Parathyroid adenoma (tissue), 2 donors: ENCODE measurements around the gene FHOD3.

Experiments used
- H2AFZ ChIP-seq: fragments of 300-600 bp; sonication (generic); one replicate; pipeline ENCODE4 v1.7.0; 2017; ENCODE audit warnings: antibody characterized with exemption, mild to moderate bottlenecking
- H3K27ac ChIP-seq: fragments of 300-600 bp; sonication (generic); one replicate; pipeline ENCODE4 v1.7.0; 2017
- H3K27me3 ChIP-seq: fragments of 300-600 bp; sonication (generic); one replicate; pipeline ENCODE4 v1.7.0; 2017; ENCODE audit warnings: low read length; ENCODE audit not compliant: control insufficient read depth, insufficient read depth
- H3K36me3 ChIP-seq: fragments of 300-600 bp; sonication (generic); one replicate; pipeline ENCODE4 v1.7.0; 2017; ENCODE audit warnings: low read length; ENCODE audit not compliant: control insufficient read depth, insufficient read depth
- H3K4me1 ChIP-seq: fragments of 300-600 bp; sonication (generic); one replicate; pipeline ENCODE4 v1.7.0; 2017; ENCODE audit warnings: control low read depth
- H3K4me2 ChIP-seq: fragments of 300-600 bp; sonication (generic); one replicate; pipeline ENCODE4 v1.7.0; 2017; ENCODE audit warnings: low read length
- H3K4me3 ChIP-seq: fragments of 300-600 bp; sonication (generic); one replicate; pipeline ENCODE4 v1.7.0; 2017; ENCODE audit warnings: low read depth, low read length
- H3K79me2 ChIP-seq: fragments of 300-600 bp; sonication (generic); one replicate; pipeline ENCODE4 v1.7.0; 2017; ENCODE audit warnings: control low read depth
- H3K9ac ChIP-seq: fragments of 300-600 bp; sonication (generic); one replicate; pipeline ENCODE4 v1.7.0; 2017; ENCODE audit warnings: mild to moderate bottlenecking
- H3K9me3 ChIP-seq: fragments of 300-600 bp; sonication (generic); one replicate; pipeline ENCODE4 v1.7.0; 2017; ENCODE audit warnings: low read length; ENCODE audit not compliant: control insufficient read depth
- CTCF ChIP-seq: fragments of 300-600 bp; sonication (generic); IDR thresholded peaks from one replicate; pipeline ENCODE4 v1.7.0; 2017; ENCODE audit warnings: antibody characterized with exemption, mild to moderate bottlenecking
- donor health status: primary hyperparathyroidism.

Gene FHOD3

GRCh38 chr18:36419188-36419899 lies 121.8 kb downstream of the FHOD3 start:
- no peak for TF ChIP-seq CTCF
- Histone ChIP-seq H3K9ac (no peak overlapping the region), H3K4me3 (no peak overlapping the region), H3K4me1 (no peaks in the 10 kb centered on the region), H3K27ac (no peak overlapping the region), H3K27me3 (no peaks in the 10 kb centered on the region), H3K79me2 (no peaks in the 10 kb centered on the region), H3K9me3 (no peaks in the 10 kb centered on the region), H2AFZ (no peak overlapping the region), H3K36me3 (no peaks in the 10 kb centered on the region), H3K4me2 (no peak overlapping the region)

GRCh38 chr18:36419900-36420531 lies 122.5 kb downstream of the FHOD3 start:
- Histone ChIP-seq H3K9me3 (no peaks in the 10 kb centered on the region), H3K36me3 (no peaks in the 10 kb centered on the region), H3K4me1 (no peaks in the 10 kb centered on the region), H3K27ac (no peak overlapping the region), H3K79me2 (no peaks in the 10 kb centered on the region), H3K9ac (no peak overlapping the region), H3K4me2 (no peak overlapping the region), H3K4me3 (no peak overlapping the region), H2AFZ (no peak overlapping the region), H3K27me3 (no peaks in the 10 kb centered on the region)
- TF ChIP-seq CTCF = no peak

- no peaks in the 10 kb centered on the region for H3K36me3 ChIP-seq
Observed at GRCh38 chr18:36420826-36421225, 123.3 kb downstream of the FHOD3 start.

GRCh38 chr18:36424741-36425142 lies 127.2 kb downstream of the FHOD3 start:
- Histone ChIP-seq H3K9ac (no peak overlapping the region), H3K9me3 (no peaks in the 10 kb centered on the region), H2AFZ (no peak overlapping the region), H3K79me2 (no peaks in the 10 kb centered on the region), H3K36me3 (no peaks in the 10 kb centered on the region), H3K27ac (no peak overlapping the region), H3K4me3 (no peak overlapping the region), H3K4me2 (no peak overlapping the region), H3K27me3 (no peaks in the 10 kb centered on the region), H3K4me1 (no peaks in the 10 kb centered on the region)
- TF ChIP-seq CTCF = no peak

More at GRCh38 chr18:36420826-36421225, 123.3 kb downstream of the FHOD3 start:
- H2AFZ ChIP-seq = no peak overlapping the region
- H3K9me3 ChIP-seq = no peaks in the 10 kb centered on the region
- no peak for TF ChIP-seq CTCF
- no peak overlapping the region for H3K4me2 ChIP-seq
- no peak overlapping the region for H3K9ac ChIP-seq
- no peak overlapping the region for H3K27ac ChIP-seq
- H3K4me1 ChIP-seq = no peaks in the 10 kb centered on the region
- H3K4me3 ChIP-seq = no peak overlapping the region
- H3K79me2 ChIP-seq = no peaks in the 10 kb centered on the region
- H3K27me3 ChIP-seq = no peaks in the 10 kb centered on the region

- H3K79me2 ChIP-seq = no peaks in the 10 kb centered on the region
- no peak overlapping the region for H3K4me2 ChIP-seq
- no peaks in the 10 kb centered on the region for H3K4me1 ChIP-seq
- no peak overlapping the region for H2AFZ ChIP-seq
- H3K27me3 ChIP-seq = no peaks in the 10 kb centered on the region
- no peak for TF ChIP-seq CTCF
- no peaks in the 10 kb centered on the region for H3K36me3 ChIP-seq
- H3K9me3 ChIP-seq = no peaks in the 10 kb centered on the region
- H3K4me3 ChIP-seq = no peak overlapping the region
- H3K27ac ChIP-seq = no peak overlapping the region
- no peak overlapping the region for H3K9ac ChIP-seq
Observed at GRCh38 chr18:36427369-36427768, 129.9 kb downstream of the FHOD3 start.
